Measurements from ENCODE around the gene DAZAP2. TPM values are rescaled to one million over a fixed set of nuclear protein-coding genes. Genes with fewer than 3 reads are reported as not detected.

DAZAP2 gene
- total RNA-seq, 6 donors from 2014 or later = 182 to 492 (median 236) TPM

GRCh38 chr12:51210690-51211395, 27.8 kb upstream of the DAZAP2 start:
- DNase-seq (no peak), ATAC-seq (ENCODE audit: low FRiP score in 2 of 2) (no peak)
- WGBS, 2 donors = 72 to 78% methylated on average over 2 of the region's 2 CpGs
- Histone ChIP-seq H3K4me1 (no peaks in the 10 kb centered on the region), H3K4me3 (no peak overlapping the region), H3K27ac (no peak overlapping the region), H3K27me3 (no peaks in the 10 kb centered on the region), H3K9me3 (no peaks in the 10 kb centered on the region), H3K36me3 (peaks cover 0 to 11% (median 0%) of the 10 kb centered on the region in 4 donors)
- TF ChIP-seq POLR2AphosphoS5 (IDR thresholded peaks at IDR 0.05) = no peak
- TF ChIP-seq POLR2A (IDR thresholded peaks at IDR 0.05) = no peak
- TF ChIP-seq EP300 (IDR thresholded peaks at IDR 0.05) = no peak
- TF ChIP-seq CTCF (IDR thresholded peaks at IDR 0.05) = no peak

DNA sequence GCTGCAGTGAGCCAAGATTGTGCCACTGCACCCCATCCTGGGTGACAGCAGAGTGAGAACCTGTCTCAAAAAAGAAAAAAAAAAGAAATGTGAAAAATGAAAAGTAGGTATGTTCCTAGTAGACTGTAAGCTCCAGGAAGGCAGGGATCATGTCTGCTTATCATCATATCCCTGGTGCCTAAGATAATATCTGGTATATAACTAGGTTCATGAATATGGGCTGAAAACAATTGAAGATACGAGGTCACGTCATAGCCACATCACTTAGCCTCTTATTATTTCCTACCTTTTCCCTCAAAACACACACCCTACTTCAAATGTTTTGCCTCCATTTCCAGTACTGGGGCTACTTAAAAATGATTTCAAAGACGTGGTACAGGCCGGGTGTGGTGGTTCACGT, 23.7 kb upstream of the DAZAP2 start:
- TF ChIP-seq CTCF (IDR thresholded peaks at IDR 0.05) = no peak
- TF ChIP-seq EP300 (IDR thresholded peaks at IDR 0.05) = no peak
- TF ChIP-seq POLR2AphosphoS5 (IDR thresholded peaks at IDR 0.05) = no peak
- no peak for TF ChIP-seq POLR2A (IDR thresholded peaks at IDR 0.05)
- WGBS, 2 donors = 95 to 96% methylated on average over 5 of the region's 5 CpGs
- peaks cover 0 to 5% (median 0%) of the 10 kb centered on the region in 4 donors for H3K36me3 ChIP-seq
- no peaks in the 10 kb centered on the region for H3K27me3 ChIP-seq
- DNase-seq (no peak), ATAC-seq (ENCODE audit: low FRiP score in 2 of 2) (no peak)
- H3K9me3 ChIP-seq = no peaks in the 10 kb centered on the region
- no peak overlapping the region for H3K4me3 ChIP-seq
- H3K4me1 ChIP-seq = peaks cover 15 to 21% (median 18%) of the 10 kb centered on the region in 4 donors
- H3K27ac ChIP-seq = no peak overlapping the region

DNA sequence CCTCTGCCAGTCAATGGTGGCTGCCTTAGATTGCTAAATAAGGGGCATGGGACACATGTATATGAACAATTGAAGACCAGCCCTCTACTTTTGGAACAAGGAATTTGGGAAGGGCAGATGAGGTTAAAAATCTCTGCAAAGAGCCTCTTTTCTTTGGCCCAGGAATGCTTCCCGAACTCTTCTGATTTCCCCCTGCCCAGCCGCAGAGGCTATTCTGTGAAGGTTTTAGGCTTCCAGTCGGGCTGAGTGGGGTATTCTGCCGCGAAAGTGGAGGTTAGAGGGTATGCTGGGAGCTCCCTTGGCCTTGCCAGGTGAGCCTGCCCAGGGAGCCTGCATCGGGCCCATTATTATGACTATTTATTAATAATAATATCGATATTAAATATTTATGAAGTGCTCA, 22.0 kb upstream of the DAZAP2 start:
- no peak for DNase-seq
- Histone ChIP-seq H3K4me3 (peak overlapping the region; percentile 80 to 88 (median 82)), H3K27me3 (no peaks in the 10 kb centered on the region), H3K27ac (peak overlapping the region; percentile 95 to 98 (median 98)), H3K4me1 (peaks cover 15 to 21% (median 18%) of the 10 kb centered on the region in 4 donors), H3K9me3 (no peaks in the 10 kb centered on the region), H3K36me3 (no peaks in the 10 kb centered on the region)
- TF ChIP-seq POLR2AphosphoS5 (IDR thresholded peaks at IDR 0.05) = no peak
- TF ChIP-seq POLR2A (IDR thresholded peaks at IDR 0.05) = no peak
- TF ChIP-seq CTCF (IDR thresholded peaks at IDR 0.05) = no peak
- TF ChIP-seq EP300 (IDR thresholded peaks at IDR 0.05) = no peak
- 35 to 37% methylated on average over 6 to 7 of the region's 7 CpGs for WGBS, 2 donors
- no peak for ATAC-seq (ENCODE audit: low FRiP score in 2 of 2)

- Histone ChIP-seq H3K36me3 (no peaks in the 10 kb centered on the region), H3K4me3 (peak overlapping the region; percentile 80 to 88 (median 82)), H3K27me3 (no peaks in the 10 kb centered on the region), H3K4me1 (peaks cover 15 to 21% (median 18%) of the 10 kb centered on the region in 4 donors), H3K9me3 (no peaks in the 10 kb centered on the region), H3K27ac (peak overlapping the region; percentile 95 to 98 (median 98))
- peak; percentile 73 to 76 for ATAC-seq (ENCODE audit: low FRiP score in 2 of 2)
- peak in 1 of 2 donors; percentile 36 for TF ChIP-seq POLR2AphosphoS5 (IDR thresholded peaks at IDR 0.05)
- peak in 5 of 6 experiments; percentile 20 to 58 (median 29) for TF ChIP-seq CTCF (IDR thresholded peaks at IDR 0.05)
- peak in 2 of 4 donors; percentile 30 to 49 for TF ChIP-seq POLR2A (IDR thresholded peaks at IDR 0.05)
- no peak for TF ChIP-seq EP300 (IDR thresholded peaks at IDR 0.05)
- DNase-seq = peak; percentile 77 to 94
- 2 to 3% methylated on average over 17 to 43 of the region's 81 CpGs for WGBS, 2 donors
Measured at GRCh38 chr12:51217133-51217967, 21.3 kb upstream of the DAZAP2 start.
